A549 (cell line): ENCODE data around the gene TTC17.
"Not testable (repeated sequence)": the region's sequence is repeated elsewhere in the genome, so short reads cannot be mapped to it uniquely, and the experiment has no call there.

Source experiments
- CTCF ChIP-seq: fragments of >200 bp; sonication (Bioruptor Twin); formaldehyde crosslinking; IDR thresholded peaks from 3 replicates; pipeline ENCODE4 v1.5.1; 2016
- HOXA7 ChIP-seq: fragments of 250-450 bp; sonication (Bioruptor Pico); IDR thresholded peaks from 2 replicates; pipeline ENCODE4 v1.5.0; 2020; ENCODE audit warnings: mild to moderate bottlenecking, moderate library complexity
- MAFK ChIP-seq: fragments of 450-650 bp; IDR thresholded peaks from 2 replicates; pipeline ENCODE4 v1.6.1; 2014; ENCODE audit not compliant: partially characterized antibody
- POLR2A ChIP-seq: IDR thresholded peaks from 2 replicates; pipeline ENCODE4 v1.6.1; 2012; ENCODE audit warnings: mild to moderate bottlenecking, low read length
- RFX5 ChIP-seq: fragments of 450-650 bp; IDR thresholded peaks from 2 replicates; pipeline ENCODE4 v1.7.1; 2014; ENCODE audit warnings: antibody characterized with exemption, mild to moderate bottlenecking, moderate library complexity
- ZNF302 ChIP-seq: fragments of 250-450 bp; sonication (Bioruptor Pico); IDR thresholded peaks from 2 replicates; pipeline ENCODE4 v1.9.0; 2021; ENCODE audit warnings: inconsistent platforms, mild to moderate bottlenecking, moderate library complexity
- TF ChIP-seq, protein P1 (sequence below): IDR thresholded peaks from 2 replicates; pipeline ENCODE4 v1.6.1; 2012; ENCODE audit warnings: low read depth, borderline replicate concordance
- TF ChIP-seq, protein P2 (sequence below): fragments of 200-600 bp; sonication (generic); IDR thresholded peaks from 2 replicates; pipeline ENCODE4 v1.6.1; 2016; ENCODE audit warnings: antibody characterized with exemption, mild to moderate bottlenecking, moderate library complexity

GRCh38 chr11:43430916-43431315, 72.2 kb downstream of the TTC17 start:
- TF ChIP-seq POLR2A; CTCF; HOXA7; MAFK; ZNF302 (CRISPR knock-in tag); RFX5: not testable (repeated sequence)
- TF ChIP-seq, protein P1, sequence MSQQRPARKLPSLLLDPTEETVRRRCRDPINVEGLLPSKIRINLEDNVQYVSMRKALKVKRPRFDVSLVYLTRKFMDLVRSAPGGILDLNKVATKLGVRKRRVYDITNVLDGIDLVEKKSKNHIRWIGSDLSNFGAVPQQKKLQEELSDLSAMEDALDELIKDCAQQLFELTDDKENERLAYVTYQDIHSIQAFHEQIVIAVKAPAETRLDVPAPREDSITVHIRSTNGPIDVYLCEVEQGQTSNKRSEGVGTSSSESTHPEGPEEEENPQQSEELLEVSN, result not testable (repeated sequence)
- TF ChIP-seq, protein P2, sequence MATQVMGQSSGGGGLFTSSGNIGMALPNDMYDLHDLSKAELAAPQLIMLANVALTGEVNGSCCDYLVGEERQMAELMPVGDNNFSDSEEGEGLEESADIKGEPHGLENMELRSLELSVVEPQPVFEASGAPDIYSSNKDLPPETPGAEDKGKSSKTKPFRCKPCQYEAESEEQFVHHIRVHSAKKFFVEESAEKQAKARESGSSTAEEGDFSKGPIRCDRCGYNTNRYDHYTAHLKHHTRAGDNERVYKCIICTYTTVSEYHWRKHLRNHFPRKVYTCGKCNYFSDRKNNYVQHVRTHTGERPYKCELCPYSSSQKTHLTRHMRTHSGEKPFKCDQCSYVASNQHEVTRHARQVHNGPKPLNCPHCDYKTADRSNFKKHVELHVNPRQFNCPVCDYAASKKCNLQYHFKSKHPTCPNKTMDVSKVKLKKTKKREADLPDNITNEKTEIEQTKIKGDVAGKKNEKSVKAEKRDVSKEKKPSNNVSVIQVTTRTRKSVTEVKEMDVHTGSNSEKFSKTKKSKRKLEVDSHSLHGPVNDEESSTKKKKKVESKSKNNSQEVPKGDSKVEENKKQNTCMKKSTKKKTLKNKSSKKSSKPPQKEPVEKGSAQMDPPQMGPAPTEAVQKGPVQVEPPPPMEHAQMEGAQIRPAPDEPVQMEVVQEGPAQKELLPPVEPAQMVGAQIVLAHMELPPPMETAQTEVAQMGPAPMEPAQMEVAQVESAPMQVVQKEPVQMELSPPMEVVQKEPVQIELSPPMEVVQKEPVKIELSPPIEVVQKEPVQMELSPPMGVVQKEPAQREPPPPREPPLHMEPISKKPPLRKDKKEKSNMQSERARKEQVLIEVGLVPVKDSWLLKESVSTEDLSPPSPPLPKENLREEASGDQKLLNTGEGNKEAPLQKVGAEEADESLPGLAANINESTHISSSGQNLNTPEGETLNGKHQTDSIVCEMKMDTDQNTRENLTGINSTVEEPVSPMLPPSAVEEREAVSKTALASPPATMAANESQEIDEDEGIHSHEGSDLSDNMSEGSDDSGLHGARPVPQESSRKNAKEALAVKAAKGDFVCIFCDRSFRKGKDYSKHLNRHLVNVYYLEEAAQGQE, result not testable (repeated sequence)
